Measurements from ENCODE around the gene TEKTIP1. TPM values are rescaled to one million over a fixed set of nuclear protein-coding genes. Genes with fewer than 3 reads are reported as not detected.

The TEKTIP1 gene
- total RNA-seq, 1 donor from 2014 or later: 1.4 TPM

GRCh38 chr19:3493651-3494050 lies 45.3 kb upstream of the TEKTIP1 start:
- Mint-ChIP-seq H3K4me3 (ENCODE audit: unreplicated experiment) (no peak overlapping the region), H3K4me1 (ENCODE audit: unreplicated experiment) (no peaks in the 10 kb centered on the region), H3K27me3 (ENCODE audit: unreplicated experiment) (peaks cover 8% of the 10 kb centered on the region), H3K9me3 (ENCODE audit: unreplicated experiment) (no peaks in the 10 kb centered on the region), H3K36me3 (ENCODE audit: low read depth, unreplicated experiment) (peaks cover 14% of the 10 kb centered on the region), H3K27ac (ENCODE audit: unreplicated experiment) (no peak overlapping the region)
- DNase-seq (ENCODE audit: low spot score): no peak
- TF ChIP-seq CTCF (IDR thresholded peaks at IDR 0.05; ENCODE audit: unreplicated experiment): no peak

- no peak overlapping the region for H3K27ac Mint-ChIP-seq (ENCODE audit: unreplicated experiment)
- peak; percentile 30 for DNase-seq (ENCODE audit: low spot score)
- H3K36me3 Mint-ChIP-seq (ENCODE audit: low read depth, unreplicated experiment): peaks cover 14% of the 10 kb centered on the region
- TF ChIP-seq CTCF (IDR thresholded peaks at IDR 0.05; ENCODE audit: unreplicated experiment): no peak
- no peaks in the 10 kb centered on the region for H3K9me3 Mint-ChIP-seq (ENCODE audit: unreplicated experiment)
- no peak overlapping the region for H3K4me3 Mint-ChIP-seq (ENCODE audit: unreplicated experiment)
- H3K27me3 Mint-ChIP-seq (ENCODE audit: unreplicated experiment): peaks cover 8% of the 10 kb centered on the region
- peaks cover under 1% of the 10 kb centered on the region for H3K4me1 Mint-ChIP-seq (ENCODE audit: unreplicated experiment)
Observed at GRCh38 chr19:3494051-3494450, 44.9 kb upstream of the TEKTIP1 start.

GRCh38 chr19:3494559-3494958 lies 44.4 kb upstream of the TEKTIP1 start:
- Mint-ChIP-seq H3K9me3 (ENCODE audit: unreplicated experiment) (no peaks in the 10 kb centered on the region), H3K36me3 (ENCODE audit: low read depth, unreplicated experiment) (peaks cover 14% of the 10 kb centered on the region), H3K4me1 (ENCODE audit: unreplicated experiment) (peaks cover 3% of the 10 kb centered on the region), H3K27ac (ENCODE audit: unreplicated experiment) (no peak overlapping the region), H3K4me3 (ENCODE audit: unreplicated experiment) (no peak overlapping the region), H3K27me3 (ENCODE audit: unreplicated experiment) (peaks cover 8% of the 10 kb centered on the region)
- no peak for TF ChIP-seq CTCF (IDR thresholded peaks at IDR 0.05; ENCODE audit: unreplicated experiment)
- DNase-seq (ENCODE audit: low spot score): no peak

GRCh38 chr19:3496392-3497273 lies 42.3 kb upstream of the TEKTIP1 start:
- H3K27ac Mint-ChIP-seq (ENCODE audit: unreplicated experiment): no peak overlapping the region

More at GRCh38 chr19:3496392-3497273, 42.3 kb upstream of the TEKTIP1 start:
- H3K27me3 Mint-ChIP-seq (ENCODE audit: unreplicated experiment): peaks cover 8% of the 10 kb centered on the region
- TF ChIP-seq CTCF (IDR thresholded peaks at IDR 0.05; ENCODE audit: unreplicated experiment): no peak
- no peak overlapping the region for H3K4me3 Mint-ChIP-seq (ENCODE audit: unreplicated experiment)
- no peak for DNase-seq (ENCODE audit: low spot score)
- H3K36me3 Mint-ChIP-seq (ENCODE audit: low read depth, unreplicated experiment): peaks cover 14% of the 10 kb centered on the region
- H3K9me3 Mint-ChIP-seq (ENCODE audit: unreplicated experiment): no peaks in the 10 kb centered on the region
- peaks cover 6% of the 10 kb centered on the region for H3K4me1 Mint-ChIP-seq (ENCODE audit: unreplicated experiment)
